ENCODE results near the gene MAP2K5.

The MAP2K5 gene

DNA sequence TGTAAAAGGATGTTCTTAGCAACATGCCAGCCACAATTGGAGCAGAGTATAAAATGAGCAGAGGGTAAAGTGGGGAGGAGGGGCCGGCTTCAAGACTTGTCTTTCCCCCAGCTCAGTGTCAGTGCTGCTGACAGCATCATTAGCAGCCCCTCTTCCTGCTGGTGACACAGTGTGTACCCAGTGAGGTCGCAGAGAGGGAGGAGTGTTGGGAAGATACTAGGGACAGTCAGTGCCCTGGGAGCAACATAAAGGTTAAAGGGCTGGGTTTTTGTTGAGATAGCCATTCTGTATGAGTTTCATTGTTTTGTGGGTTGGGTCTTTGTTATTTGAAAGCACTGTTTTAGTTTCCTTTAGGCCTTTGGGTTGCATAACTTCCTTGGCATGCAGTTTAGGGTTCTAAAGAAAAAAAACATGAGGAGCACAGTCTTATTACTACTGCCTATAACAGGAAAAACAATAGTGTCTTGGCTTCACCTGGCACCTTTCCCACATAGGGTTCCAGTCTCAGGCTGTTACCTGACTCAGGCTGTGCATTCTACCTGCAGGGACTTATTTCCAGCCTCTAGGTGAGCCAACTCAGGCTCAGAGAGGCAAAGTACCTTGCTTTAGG, 188.7 kb downstream of the MAP2K5 start:
- DNase-seq, result no peak

DNA sequence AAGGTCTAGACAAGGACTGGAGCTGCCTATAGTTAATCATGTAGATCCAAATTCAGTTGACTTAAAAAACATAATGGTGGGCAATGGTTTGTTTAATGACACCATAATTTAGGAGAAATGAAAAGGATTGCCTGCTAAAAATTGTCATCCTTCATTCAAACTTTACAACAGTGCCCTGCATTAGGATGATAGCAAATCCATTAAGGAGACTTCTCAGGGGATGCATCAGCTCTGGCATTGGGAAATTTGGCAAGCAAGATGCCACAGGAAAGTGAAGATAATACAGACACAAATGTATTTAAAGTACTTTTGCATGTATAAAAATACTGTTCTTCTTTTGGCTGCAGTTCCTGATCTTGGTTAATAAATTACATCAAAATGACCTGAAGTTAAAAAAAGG, 189.7 kb downstream of the MAP2K5 start:
- DNase-seq, result no peak

DNA sequence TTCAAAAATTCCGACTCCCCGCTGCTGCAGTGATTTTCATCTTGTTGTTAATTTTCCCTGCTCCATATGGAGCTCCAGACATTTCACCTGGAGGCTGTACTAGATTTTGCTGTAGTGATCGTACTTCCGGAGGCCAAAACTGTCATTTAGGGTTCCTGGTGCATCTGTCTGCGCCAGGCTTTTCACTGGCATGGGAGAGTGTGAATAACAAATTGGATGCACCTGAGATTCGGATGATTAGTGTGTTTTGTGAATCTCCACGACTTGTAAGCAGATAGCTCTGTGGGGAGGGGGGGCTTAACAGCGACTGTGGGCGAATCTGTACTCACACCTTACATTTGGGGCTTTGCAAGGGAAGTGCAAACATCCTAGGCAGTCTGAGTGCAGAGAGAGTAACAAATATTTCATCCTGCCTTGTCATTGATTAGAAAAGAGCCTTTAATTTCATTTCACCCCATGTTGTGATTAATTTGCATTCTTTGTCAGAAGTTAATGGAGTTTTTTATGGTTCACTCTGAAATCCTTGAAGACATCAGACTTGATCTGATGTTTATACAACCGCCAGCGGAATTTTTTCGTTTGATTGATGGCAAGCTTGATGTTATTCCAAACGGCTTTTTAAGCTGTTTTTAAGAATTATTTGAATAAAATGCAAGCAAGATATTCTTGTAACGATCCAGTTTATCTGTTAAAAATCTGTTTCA, 190.3 kb downstream of the MAP2K5 start:
- no peak for DNase-seq

DNA sequence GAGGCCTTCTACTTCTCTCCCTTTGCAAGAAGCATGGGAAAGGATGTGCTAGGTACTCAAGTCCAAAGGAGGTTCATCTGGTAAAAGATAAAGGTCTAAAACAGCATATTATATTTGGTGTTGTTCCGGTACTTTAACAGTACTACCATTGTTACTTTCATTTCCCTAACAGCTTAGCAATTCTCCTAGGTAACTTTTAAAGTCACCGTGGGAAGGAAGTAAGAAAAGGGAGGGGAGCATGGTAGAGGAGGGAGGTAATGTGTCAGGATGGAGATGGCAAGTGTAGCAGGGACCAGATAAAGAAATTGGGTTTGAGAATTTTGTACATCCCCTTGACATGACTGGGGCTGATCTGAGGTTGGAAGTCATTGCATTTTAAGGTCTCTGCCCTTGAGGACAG, 193.4 kb downstream of the MAP2K5 start:
- no peak for DNase-seq

DNA sequence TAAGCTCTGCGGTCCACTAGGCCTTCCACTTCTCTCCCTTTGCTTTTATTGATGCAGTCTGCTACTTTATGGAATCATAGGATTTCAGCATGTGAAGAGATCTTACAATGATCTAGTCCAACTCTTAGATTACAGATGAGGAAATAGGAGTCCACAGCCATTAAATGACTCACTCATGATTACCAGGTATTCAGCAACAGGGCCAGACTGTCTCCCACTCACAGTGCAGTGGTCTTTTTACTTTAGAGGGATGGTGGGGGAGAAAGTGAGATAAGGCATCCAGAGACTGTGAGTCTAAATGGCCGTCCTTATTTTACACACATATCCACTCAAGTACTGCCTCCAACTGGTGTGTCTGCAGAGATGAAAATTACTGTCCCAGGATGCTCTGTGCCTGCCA, 194.3 kb downstream of the MAP2K5 start:
- no peak for DNase-seq

DNA sequence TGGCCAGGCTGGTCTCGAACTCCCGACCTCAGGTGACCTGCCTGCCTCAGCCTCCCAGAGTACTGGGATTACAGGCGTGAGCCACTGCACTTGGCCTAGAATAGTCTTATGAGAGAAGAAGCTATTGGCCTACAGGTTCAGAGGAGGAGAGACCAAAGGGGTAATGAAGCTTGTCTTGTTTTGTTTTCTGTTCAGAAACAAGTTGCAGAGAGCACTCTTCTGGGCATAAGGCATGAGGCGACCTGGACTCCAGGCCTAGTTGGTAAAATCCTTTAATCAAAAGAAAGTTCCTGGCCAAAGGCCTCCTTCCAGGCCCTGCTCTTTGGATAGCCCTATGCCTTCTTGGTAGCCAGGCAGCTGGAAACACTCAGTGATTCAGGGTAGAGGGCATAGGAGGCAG, 195.6 kb downstream of the MAP2K5 start:
- no peak for DNase-seq

DNA sequence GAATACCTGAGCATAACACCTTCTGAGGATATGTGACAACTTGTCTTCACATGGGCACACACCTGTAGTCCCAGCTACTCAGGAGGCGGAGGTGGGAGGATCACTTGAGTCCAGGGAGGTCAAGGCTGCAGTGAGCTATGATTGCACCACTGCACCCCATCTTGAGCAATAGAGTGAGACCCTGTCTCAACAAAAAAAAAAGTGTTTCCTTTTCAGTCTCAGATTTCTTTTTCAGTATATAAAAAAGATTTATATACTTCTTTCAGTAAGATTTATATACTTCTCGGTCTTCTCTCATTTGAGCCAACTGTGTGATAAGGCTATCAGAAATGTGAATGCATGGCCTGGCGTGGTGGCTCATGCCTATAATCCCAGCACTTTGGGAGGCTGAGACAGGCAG, 197.9 kb downstream of the MAP2K5 start:
- no peak for DNase-seq

DNA sequence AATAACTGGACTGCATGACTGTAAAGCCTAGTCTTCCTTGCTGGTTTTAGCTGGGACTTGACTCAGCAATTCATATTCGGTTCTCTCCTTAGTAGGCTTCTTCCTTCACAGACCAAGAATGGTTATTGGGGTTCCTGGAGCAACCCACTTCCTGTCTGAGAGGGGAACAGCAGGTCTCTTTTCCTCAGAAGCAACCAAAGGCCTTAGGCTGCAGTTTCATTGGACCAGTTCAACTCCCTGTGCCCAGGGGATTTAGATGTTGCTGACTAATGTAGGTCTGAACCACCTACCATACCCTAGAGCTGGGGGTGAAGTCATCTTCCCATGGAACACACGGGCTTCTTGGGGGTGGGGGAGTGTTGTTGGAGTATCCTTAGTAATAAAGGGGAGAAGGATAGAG, 198.8 kb downstream of the MAP2K5 start:
- DNase-seq, result no peak

DNA sequence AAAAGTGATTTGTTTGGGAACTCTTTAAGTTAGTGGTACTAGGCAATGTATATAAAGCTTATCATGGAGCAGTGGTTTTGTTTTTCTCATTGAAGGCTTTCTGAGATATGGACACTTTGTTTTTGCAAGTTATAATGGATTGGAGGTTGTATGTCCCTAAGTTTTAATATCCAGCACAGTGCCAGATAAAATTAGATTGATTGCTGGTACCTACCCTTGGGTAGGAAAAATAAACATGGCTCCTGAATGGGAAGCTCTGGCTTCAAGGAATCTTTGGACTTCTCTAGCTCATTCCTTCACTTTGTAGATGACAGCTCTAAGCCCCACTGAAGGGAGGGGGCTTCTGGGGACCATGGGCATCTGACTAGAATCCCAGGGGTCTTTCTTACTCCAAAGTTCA, 201.1 kb downstream of the MAP2K5 start:
- DNase-seq, result no peak

DNA sequence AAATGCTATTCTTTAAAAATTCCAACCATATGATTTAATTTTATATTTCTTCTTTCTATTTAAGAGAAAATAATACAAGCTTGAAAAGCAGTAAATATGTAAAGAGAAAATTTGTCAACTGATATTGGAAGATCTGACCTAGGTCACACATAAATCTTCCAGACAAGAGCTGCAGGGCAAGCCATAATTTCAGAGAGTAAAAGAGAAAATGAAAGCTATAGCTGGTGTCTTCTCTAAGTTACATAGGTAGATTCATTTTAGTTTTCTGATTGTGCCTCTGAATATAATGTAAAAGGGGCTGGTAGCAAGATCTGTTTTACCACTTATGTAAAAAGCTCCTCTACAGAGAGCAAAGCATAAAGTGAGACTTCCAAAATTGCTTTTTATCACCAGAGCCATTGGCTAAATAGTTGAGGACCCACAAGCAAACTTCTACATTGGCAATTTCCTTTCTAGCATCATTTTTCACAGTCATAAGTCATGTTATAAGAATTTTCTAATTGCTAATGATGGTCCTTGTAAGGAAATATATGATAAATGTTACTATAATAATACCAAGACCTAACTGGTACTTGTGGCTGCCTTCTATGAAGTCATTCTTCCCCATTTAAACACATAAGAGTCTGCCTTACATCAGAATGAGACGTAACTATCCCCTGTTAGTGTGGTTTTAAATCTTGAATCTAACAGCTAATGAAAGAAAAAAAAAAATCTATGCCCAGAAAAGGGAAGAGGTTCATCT, 202.0 kb downstream of the MAP2K5 start:
- no peak for DNase-seq

DNA sequence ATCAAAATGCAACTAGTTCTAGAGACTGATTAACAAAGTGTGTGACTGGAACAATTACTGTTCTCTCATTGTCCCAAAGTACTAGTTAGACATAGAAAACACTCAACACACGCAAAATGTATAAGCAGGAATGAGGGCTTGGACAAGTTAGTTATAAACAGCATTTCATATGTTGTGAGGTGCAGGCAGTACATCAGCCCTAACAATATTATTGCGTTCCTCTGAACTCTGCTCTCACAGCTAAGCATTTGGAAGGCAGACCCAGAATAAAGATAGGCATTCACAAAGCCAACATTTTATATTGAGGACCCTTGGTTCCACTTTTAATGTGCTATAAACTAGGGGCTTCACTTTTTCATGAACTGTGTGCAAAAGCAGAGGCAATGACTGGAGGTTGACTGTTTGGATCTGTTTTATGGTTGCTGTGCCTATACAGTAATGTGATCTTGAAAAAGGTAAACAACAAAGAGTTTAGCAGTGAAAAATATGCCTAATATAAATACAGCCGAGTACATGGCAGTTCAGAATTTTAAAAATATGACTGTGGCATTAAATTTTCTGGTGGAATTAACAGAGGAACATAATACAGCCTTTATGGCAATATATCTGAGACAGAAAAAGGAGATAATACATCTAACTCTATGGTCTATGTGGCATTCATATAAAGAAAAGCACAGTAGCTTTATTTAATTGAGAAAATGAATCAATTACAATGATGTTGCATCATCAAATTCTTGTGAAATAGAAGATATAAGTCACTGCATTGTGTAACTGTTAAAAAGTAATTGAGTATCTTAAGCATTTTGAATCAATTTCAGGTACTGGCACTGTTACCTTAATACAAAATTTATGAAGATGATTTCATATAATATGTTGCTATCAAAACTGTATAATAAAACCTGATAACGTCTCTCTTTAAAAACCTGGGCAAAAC, 202.8 kb downstream of the MAP2K5 start:
- DNase-seq, result no peak

DNA sequence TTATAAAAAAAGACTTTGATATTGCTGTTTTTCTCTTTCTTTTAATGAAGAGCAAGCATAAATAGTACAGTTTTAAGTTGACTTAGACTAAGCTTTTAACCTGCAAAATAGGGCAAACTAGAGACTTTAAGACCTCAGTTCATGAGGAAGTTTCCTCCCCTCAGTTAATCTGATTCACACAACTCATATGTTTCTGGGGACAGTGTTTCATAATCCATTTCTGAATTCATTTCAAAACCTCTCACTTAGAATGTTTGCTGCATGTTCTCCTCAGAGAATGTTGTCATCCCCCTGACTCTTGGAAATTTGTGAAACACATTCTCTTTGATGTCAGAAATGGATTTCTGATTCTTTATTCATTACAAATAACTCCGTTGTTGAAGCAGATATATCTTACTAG, 203.5 kb downstream of the MAP2K5 start:
- no peak for DNase-seq

DNA sequence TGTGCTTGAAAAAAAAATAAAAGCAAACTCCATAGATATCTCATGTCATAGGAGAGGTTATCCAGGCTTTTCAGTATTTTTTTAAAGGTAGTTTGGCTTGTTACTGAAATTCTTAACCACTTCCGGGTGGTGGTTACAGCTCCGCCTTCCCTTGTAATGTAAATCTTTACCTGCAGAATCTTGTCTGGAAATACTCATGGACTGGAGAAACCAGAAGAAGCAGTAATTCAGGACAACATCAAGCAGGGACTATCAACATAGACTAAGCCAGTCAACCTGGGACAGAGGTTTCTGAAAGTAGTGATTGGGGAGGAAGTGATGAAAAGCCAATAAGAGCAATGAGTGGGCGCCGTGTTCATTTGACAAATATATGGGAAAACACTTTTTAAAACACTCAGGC, 203.9 kb downstream of the MAP2K5 start:
- no peak for DNase-seq

DNA sequence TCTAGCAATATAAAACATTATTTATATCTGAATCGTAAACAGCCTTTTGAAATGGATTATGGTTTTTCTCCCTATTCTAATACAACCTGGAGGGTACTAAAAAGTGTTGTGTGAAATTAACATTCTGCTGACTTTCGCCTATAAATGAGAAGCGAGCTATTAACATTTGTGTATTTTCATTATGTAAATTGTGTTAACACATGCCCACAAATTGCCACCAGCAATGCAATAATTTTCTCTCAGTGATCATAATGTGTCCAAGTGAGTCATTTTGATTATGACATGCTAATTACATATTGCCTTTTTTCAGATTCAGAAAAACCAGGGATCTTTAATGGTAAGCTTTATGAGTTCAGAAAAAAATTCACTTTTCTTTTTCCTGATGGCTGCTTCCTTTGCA, 205.4 kb downstream of the MAP2K5 start:
- no peak for DNase-seq

DNA sequence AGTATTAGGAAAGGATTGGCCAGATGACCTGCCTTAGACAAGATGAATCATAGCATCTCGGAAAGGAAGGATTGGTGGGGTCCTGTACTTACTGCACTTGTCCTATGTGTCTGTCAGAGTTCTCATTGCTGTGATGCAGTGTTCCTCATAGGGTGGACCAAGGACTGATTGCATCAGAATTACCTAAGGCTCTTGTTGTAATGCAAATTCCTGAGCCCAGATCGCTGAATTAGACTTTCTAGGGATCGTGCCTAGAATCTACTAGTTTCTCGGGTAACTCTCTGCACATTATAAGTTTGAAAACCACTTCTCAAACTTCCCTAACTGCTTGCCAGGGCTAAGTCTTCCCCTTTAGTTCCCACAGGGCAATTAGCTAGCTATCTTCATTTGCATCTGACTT, 207.9 kb downstream of the MAP2K5 start:
- DNase-seq, result no peak

DNA sequence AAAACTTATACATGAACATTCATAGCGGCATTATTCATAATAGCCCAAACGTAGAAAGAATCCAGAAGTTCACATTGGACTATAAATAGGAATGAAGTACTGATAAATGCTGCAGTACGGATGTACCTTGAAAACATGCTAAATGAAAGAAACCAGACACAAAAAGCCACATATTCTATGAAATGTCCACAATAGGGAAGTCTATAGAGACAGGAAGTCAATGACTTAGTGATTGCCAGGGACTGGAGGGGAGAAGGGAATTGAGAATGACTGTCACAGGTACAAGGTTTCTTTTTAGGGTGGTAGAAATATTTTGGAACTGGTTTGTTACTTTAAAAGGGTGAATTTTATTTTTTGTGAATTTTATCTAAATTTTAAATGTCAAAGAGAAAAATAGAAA, 211.4 kb downstream of the MAP2K5 start:
- DNase-seq, result no peak

DNA sequence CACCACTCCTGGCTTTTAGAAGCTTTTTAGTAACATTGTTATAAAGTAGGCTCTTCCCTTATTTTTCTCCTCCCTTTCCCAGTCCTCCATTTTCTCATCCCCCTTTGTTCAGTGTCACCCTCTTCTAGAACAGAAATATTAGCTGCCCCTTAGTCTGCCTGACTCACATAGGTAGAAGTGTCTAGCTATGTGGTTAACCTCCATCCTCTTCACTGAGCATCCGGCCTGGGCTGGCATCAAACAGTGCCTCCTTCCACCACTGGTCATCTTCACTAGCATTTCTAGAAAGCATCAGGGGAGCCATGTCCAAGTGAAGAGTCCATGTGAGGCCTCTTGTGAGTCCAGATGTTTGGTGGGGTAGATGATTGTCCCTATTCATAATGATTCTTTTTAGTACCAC, 212.8 kb downstream of the MAP2K5 start:
- DNase-seq, result no peak

DNA sequence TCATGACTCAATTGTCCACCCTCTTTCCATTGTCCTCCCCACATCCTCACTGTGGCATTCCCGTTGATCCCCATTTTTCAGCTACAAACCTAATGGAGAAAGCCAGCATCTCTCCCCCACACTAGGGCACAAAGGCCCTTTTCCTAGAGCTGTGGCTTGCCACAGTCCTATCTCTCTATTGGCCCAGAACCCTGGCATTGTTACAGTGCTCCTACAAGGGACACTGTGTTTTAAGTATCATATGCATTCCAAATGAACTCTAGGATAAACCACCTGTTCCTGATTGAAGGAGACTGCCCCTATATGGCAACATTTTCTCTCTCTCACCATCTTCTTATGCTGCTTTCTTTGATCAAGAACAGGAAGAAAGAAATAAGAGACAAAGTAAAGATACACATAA, 213.4 kb downstream of the MAP2K5 start:
- no peak for DNase-seq

DNA sequence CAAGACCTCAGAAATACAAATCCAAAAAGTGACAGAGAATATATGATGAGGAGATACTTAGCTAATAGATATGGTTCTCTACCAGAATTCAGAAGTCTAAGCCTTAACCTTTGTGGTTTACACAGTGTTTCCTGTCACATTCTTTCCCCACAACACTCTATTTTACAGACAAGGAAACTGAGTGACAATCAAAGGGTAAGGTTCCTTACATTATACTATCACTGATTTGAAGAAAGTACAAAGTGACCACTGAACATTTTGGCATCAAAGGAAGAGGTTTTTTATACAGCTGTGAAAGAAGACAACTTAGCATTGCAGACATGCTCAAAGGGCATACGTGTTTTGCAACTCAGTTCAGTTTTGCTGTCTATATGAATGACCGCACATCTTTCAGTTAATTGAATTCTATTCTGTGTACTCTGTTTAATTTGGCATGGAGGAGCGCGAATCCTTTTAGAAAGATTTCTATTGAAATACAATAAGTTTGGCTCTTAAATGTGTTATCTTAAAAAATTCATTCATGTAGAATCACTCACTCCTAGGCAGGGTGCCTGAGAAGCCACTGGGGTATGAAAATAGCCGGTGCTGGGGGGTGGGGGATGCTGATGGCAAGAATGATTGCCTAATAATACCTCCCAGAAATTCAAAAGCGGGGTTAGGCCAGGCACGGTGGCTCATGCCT, 216.3 kb downstream of the MAP2K5 start:
- DNase-seq, result no peak

DNA sequence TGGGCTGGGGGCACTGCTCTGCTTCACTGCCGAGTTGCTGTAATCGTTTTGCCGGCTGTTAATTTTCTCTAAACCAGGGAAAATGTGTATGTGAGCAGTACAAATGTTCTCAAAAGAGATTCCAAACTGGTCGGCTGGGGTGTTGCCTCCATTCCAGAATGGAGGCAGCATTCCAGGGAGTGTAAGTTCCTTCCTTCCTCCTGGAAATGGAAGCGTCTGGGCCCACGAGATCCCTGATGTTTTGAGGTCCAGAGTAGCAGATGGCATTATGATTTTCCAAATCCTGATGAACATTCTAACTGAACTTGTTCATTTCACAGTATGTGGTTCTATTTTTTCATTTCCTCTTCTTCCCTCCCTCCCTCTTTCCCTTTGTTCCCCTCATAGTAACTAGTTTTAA, 218.4 kb downstream of the MAP2K5 start:
- no peak for DNase-seq

DNA sequence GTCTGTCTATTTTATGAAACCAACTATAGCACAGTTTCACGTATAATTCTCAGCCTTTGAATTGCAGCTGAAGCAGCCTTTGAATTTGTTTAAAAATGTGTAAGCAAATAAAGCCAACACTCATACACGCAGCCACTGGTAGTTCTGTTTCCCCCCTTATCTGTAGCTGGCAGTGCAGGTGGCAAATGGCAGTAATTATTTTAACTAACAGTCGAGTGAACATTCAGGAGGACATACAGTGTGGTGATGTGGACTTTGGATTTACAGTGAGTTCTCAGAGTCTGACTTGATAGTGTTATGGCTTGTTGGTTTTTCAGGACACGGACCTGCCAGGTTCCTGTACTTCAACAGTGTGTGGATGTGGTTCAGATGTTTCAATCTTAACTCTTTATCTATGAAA, 218.8 kb downstream of the MAP2K5 start:
- no peak for DNase-seq

DNA sequence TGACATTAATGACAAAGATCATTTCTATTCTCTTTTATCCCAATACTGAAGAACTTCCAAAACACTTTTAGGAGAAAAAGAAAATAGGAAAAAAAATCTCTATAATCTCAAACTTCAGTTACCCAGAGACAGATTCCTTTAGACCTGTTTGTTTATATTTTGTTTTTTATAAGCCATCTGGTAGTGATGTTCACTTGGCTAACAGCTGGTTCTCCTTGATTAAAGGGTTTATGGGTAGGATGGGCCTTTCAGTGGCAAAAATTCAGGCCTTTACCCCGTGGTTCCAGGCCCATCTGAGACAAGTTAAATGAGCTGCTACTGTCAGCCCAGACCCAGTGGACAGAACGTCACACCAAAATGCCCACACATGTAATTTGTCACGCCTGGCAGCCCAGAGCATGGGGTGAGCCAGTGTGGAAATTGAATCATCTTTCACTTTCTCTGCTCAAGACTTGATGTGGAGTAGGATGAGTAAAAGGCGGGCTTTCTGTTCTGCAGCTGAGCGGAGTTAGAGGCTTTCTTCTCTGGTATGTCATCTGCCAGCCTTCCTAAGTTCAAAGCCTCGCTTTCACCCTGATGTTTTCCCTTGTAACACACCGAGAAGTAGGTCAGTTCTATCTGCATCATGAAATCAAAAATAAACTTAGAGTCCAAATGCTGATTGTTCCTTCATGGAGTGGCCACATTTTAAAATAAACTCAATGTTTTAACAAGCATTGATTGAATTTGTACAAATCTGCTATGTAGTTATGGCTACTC, 220.3 kb downstream of the MAP2K5 start:
- peak; percentile 39 to 48 for DNase-seq
